Peyer's patch (tissue), 4 donors: ENCODE results near the gene CDH4.

Experiments used
- CTCF ChIP-seq, 6 experiments: fragments of 450-650 bp in 4 of 6; fragments of 200-600 bp in 2 of 6; sonication (generic) in 1 of 6; IDR thresholded peaks; one replicate each; pipeline ENCODE4 v1.5.1; 2017 to 2019; ENCODE audit warnings: antibody characterized with exemption in 6 of 6, mild to moderate bottlenecking in 3 of 6, moderate library complexity in 1 of 6
- POLR2A ChIP-seq, 2 donors: fragments of 450-650 bp; IDR thresholded peaks; one replicate each; pipeline ENCODE4 v1.5.1; 2017; ENCODE audit warnings: antibody characterized with exemption in 2 of 2, mild to moderate bottlenecking in 2 of 2, moderate library complexity in 2 of 2

- no peak for TF ChIP-seq CTCF (IDR thresholded peaks at IDR 0.05)
- TF ChIP-seq POLR2A (IDR thresholded peaks at IDR 0.05) = no peak
These were observed 699.9 kb downstream of the CDH4 start for GRCh38 chr20:61951695-61952533.
